GM04504 (cell line): ENCODE measurements around the gene GOPC.
"Not testable (repeated sequence)": the region's sequence is repeated elsewhere in the genome, so short reads cannot be mapped to it uniquely, and the experiment has no call there.

Source experiments
- DNase-seq: peaks from one replicate; pipeline ENCODE4 v3.0.0-alpha.2; 2012; ENCODE audit warnings: low read depth

Gene GOPC

DNA sequence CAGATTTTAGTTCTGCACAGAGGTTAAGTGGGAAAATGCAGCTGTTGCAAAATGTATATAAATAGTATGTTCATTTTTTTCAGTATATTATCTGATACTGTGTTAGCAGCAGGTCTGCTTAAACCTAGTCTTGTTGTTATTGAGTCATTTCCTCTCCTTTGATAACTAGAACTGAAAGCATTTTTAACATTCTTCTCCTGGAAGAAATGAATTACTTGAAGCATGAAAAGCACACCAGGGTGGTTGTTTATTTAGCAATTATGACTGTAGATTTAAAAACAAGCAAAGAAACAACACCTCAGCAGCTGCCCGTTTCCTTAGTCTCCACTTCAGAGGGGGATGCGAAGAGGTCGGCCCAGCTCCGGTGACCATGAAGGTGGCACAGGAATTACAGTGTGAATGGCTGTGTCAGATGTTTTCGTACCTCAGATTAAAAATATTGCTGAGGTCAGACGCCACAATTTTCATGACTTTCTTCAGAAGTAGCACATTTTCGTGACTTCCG, 53.5 kb downstream of the GOPC start:
- DNase-seq = no peak

DNA sequence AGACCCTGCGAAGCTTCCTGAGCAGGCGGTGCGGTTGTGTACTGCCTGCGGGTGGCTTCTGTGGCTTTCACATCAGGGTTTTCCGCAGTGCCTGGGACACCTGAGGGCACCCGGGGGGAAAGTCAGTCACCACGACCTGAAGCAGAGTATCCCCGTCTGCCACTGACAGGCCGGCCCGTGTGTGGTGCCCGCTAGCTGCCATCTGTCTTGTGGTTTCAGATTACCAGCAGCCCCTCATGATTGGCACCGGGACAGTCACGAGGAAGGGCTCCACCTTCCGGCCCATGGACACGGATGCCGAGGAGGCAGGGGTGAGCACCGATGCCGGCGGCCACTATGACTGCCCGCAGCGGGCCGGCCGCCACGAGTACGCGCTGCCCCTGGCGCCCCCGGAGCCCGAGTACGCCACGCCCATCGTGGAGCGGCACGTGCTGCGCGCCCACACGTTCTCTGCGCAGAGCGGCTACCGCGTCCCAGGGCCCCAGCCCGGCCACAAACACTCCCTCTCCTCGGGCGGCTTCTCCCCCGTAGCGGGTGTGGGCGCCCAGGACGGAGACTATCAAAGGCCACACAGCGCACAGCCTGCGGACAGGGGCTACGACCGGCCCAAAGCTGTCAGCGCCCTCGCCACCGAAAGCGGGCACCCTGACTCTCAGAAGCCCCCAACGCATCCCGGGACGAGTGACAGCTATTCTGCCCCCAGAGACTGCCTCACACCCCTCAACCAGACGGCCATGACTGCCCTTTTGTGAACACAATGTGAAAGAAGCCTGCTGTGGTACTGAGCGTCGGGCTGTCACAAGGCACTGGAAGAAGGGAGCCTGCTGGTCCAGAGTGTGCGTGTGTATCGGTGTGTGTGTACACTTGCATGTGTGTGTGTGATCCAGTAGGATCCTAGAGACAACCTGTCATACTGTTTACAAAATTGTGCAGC, 54.4 kb downstream of the GOPC start:
- no peak for DNase-seq

DNA sequence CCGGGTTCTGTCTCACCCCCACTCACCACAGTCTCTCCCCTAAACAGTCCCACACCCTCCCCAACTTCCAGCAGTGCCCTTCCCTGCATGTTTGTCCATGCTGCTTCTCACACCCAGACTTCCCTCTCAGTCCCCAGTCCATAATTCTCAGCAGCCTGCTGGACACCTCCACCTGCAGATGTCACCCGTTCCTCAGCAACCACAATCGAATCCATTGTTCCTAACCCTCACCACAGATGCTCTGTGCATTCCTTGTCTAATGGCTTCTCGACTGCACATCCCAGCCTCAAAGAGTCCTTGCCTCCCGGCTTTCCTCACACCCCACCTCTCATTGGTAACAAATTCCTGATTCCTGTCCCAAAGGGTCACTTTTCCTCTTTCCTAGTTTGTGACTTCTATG, 55.6 kb downstream of the GOPC start:
- DNase-seq = no peak

DNA sequence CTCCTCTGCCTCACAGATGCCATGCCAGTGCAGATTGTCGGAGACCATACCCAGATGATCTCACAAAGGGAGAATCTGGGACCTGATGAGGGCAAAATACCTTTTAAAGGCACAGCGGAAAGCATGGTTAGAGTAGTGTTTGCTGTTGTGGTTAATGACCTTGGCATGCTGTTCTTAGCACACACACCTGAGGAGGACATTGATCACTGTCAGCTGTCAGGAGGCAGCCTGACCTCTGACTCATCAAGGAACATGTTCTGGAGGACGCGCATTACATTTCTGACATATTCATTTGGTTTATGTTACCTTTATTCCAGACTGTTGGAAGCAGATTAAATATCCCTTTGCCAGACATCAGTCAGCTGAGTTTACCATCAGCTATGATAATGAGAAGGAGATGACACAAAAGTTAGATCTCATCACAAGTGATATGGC, 57.1 kb downstream of the GOPC start:
- no peak for DNase-seq

DNA sequence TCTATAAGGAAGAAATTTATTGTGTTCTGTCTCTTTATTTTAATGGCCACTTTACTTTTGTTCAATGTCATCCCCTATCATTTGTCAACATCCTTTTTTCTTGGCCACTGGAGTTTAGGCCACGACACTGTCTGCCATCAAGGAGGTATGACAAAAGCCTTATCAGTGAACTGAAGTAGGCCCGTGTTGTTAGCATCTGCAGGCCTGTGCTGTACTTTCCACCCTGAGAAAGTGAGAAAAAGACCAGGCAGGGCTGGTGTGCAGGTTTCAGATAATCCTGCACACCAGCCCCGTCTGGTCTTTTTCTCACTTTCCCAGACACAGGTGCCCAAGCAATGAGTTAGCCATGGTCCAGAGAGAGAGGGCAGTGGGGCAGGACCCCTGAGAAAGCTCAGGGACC, 57.6 kb downstream of the GOPC start:
- DNase-seq = no peak

DNA sequence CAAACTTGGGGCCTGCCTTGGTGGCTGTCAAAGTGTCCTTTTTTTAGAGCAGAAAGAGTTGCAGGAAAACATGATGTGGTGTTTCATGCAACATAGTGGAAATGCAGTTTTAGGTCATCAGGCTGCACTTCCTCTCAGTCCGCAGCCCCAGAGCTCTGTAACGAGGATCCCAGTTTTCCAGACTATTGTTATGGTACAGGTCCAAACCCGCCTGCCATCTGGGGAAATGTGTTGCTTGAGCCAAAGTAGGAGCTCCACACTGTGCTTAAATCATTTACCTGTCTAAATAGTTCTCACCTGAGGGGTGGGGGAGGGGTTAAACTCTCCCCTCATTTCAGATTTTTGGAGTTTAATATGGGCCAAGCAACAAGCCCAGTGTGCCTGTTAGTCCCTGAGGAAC, 59.8 kb downstream of the GOPC start:
- DNase-seq = no peak

DNA sequence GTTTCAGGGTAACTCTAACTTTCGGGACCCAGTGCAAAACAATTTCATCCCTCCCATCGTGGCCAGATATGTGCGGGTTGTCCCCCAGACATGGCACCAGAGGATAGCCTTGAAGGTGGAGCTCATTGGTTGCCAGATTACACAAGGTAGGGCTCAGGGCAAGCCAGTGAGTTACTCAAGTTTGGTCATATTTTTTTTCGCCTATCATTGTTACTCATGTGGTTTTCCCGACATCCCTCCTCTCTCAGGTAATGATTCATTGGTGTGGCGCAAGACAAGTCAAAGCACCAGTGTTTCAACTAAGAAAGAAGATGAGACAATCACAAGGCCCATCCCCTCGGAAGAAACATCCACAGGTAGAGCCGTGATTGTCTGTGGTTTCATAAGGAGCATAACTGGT, 61.6 kb downstream of the GOPC start:
- no peak for DNase-seq

DNA sequence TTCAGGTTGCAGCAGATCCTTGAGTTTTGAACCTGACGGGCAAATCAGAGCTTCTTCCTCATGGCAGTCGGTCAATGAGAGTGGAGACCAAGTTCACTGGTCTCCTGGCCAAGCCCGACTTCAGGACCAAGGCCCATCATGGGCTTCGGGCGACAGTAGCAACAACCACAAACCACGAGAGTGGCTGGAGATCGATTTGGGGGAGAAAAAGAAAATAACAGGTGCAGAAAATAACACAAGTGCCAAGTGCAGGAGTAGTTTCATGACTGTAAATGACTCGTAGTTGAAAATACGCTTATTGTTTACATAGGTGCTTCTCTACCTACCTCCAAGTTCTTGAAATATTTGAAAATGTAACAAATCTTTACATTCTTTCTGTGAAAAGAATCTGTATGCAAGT, 63.7 kb downstream of the GOPC start:
- DNase-seq = no peak

DNA sequence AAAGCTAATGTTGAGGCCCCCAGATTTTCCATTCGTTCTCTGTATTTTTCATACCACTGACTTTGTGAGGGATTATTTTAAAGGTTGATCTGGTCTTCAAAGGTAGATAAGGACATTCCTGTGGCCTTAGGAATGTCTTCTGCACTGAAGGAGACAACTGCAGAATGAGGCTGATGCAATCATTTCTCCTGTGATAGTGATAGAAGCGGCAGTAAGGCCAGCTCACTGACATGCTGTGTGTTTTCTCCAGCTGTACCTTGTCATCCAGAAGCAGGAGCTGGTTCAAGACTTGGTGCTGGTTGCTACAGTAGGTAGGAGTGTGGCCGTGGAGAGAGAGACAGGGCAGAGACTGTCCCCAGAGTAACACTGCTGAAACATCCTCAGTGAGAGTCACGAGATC, 66.0 kb downstream of the GOPC start:
- DNase-seq = no peak

DNA sequence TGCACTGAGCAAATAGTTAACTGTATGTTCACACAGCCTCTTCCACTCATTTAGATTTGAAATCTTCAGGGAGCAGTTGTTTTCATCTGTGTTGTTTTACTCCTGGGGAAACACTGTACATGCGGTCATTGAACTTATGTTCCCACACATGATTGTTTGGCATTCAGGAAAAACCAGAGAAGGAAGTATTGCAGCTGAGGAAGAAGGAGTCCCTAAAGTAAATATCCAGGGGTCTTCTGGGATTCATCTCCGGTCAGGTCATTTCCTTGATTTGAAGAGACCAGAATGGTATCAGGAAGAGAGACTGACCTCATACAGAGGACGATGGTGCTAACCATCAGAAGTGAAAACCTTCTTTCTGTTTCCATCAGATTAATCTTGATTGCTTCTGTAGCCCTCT, 67.3 kb downstream of the GOPC start:
- DNase-seq = no peak

DNA sequence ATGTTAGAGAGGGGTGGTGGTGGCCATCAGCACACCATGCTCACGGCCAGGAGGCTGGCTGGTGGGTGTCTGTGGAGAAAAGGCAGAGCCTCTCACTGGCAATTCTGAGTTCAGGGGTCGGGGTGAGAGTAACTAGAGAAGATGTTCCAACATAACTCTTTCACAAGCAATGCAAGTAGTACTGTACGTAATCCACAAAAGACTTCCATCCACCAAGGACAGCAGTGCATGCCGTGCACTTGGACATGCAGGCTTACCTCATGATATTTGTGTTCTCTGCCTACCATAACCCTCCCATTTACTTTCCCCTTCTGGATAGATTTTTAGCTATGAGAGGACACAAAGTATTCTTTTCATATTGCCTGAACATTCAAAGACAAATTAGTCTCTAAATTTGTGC, 68.5 kb downstream of the GOPC start:
- DNase-seq = no peak

DNA sequence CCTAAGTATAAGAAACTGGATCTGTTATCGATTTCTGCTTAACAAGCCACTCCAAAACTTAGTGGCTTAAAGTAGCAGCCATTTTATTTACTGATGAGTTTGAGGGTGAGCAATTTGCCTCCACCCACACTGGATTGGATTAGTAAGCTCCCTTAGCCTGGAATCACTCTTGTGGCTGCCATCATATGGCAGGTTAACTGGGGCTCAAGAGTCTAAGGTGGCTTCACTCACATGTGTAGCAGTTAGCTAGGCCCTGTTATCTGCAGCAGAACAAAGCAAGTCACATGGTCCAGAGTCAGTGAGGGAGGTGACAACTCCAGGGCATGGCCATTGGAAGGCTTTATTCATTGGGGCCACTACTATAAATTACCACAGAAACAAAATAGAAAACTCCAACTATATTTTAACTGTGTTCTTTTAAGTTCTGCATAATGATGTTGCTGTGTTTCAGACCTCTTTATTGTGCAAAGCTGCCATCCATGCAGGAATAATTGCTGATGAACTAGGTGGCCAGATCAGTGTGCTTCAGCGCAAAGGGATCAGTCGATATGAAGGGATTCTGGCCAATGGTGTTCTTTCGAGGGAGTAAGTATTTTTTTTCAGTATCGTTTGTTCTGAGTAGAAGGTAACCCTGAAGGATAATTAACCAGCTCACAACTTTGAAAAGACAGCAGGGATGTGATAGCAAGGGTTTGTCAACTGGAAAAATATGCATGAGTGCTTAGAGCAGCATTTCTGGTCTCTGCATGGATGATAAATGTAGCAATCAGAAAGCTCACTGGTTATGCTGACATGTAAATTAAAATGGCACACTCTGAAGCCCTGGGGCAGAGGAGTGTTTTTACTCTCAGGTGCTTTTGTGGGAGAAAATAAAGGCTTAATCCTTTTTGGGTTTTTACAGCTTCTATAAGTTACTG, 70.2 kb downstream of the GOPC start:
- no peak for DNase-seq

DNA sequence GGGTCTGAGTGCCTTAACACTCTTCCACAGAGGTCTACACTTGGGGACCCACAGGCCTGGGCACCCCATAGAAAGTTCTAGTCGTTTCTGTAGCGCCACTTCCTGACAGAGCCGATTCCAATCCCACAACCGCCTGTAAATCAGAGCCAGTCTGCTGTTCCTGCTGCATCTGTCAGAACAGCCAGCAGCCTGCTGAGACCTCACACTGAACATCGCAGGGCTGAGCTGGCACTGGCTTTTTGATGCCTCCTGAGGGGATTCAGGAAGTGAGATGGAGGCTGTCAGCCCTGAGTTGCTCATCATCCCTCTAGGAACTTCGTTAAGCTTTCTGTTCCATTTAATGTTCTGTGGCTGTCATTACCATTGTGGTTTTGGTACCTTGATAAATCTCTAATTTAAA, 71.0 kb downstream of the GOPC start:
- DNase-seq = no peak

DNA sequence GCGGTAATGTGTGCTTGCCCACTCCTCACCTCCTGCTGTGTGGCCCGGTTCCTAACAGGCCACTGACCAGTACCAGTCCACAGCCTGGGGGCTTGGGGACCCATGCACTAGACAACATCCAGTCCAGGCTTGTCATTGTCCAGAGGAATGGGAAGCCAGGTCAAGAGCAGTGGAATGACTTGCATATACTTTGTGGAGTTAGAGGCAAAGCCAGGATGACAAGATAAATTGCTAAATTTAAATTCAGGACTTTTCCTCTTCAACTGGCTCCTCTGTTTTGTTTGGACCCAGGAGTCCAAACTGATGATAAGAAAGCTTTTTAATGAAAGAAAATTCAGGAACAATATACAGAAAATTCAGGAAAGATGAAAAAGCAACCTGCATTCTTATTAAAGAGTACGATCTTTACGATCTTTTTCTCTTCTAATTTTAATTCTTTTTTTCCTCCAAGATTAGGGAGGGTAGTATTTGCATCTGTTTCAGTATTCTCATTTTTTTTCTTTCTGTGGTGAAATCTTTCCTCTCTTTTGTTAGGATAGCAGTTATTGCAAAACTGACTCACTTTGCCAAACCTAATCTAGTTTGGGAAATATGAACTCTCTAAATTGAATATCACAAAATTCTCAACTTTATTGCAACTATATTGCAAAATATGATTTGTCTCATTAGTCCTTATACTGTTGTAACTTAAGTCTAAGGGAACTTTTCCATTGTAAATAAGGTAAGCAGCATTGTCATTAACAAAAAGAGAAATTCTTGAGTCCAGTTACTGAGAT, 71.7 kb downstream of the GOPC start:
- no peak for DNase-seq

DNA sequence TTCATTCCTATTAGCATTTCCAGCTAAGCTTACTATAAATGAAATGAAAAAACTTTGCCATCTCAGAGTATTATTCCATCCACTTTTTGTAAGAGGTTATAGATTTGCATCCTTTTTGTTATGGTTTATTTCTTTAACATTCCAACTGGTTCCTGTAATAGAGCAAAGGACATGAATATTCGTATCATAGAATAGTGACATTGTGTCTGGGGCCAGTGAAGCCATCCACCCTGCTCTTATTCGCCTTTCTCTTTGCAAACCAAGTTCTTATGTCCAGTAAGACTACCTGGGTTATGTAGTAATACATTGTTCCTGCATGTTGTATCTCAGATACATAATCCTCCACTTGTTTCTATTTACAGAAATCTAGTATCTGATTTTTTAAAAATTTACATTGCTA, 76.7 kb downstream of the GOPC start:
- DNase-seq = no peak

DNA sequence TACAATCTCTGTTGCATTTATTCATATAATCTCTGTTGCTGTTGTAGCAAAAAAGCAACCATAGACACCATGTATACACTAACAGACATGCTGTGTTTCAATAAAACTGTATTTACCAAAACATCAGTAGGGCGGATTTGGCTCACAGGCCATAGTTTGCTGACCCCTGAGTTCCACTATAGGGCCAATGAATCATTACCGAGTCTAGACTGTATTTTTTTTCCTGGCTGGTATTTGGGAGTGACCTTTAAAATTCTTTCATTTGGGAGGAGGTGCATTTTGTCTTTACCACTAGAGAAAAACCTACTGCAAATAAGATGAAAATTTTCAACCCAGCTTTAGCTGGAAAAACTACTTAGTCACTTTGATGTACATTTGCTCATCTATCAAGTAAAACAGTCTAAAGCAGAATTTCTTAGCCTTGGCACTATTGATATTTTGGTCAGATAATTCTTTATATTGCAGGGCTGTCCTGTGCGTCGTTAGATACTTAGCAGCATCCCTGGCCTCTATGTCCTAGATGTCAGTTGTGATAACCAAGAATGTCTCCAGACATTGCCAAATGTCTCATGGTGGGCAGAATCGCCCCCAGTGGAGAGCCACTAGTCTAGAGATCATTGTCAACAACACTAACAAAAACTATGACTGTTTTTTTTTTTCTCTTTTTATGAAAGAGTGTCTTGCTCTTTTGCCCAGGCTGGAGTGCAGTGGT, 80.4 kb downstream of the GOPC start:
- DNase-seq = no peak

DNA sequence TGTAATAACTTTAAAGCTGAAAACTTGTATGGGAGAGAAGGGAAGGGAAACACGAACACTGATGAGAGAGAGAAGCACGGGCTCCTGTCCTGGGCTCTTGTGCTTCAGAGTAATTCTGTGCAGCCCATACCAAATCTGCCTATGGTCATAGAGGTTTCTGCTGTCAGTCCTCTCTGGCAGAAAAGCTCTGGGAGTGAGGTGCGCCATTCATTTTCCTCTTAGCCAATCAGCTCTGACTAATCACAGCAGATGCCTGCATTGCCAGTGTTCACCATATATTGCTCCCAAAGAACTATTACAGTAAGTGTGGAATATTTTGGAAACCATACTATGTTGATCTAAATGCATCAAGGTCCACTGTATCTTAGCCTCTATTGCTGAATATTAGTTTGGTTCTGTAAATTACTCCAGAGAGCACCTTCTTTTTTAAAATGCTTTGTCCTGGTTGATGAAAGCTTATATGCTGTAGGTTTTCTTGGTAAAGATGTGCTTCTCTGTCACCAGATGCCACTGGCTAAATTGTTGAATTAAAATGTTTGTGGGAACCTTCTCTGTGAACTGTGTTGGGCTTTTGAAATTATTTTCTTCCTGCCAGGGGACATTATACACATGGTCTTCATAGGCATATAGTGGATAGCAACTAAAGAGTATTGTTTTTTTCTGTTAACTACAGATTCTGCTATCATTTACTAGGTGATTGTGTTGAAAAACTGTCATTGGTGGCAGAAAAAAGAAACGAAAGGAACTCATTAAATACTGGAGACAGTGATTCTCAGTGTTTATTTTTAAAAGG, 81.5 kb downstream of the GOPC start:
- DNase-seq = no peak

DNA sequence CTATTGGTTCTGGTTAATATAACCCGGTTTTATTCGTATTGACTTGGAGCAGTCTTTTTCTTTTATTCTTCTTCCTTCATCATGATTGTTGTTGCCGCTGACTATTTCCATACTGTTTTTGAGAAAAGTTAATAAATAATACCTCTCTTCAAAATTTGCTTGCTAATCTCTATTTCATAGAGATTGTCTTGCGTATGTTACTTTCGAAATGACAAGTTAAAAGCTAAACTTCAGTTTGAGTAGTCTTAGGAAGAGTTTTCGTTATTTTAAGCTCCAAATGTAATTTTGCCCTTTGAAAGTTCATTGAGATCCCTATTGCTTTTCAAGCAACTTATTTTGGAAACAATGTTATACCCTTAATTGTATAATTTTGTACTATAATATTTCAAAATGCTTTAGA, 83.4 kb downstream of the GOPC start:
- DNase-seq = no peak

DNA sequence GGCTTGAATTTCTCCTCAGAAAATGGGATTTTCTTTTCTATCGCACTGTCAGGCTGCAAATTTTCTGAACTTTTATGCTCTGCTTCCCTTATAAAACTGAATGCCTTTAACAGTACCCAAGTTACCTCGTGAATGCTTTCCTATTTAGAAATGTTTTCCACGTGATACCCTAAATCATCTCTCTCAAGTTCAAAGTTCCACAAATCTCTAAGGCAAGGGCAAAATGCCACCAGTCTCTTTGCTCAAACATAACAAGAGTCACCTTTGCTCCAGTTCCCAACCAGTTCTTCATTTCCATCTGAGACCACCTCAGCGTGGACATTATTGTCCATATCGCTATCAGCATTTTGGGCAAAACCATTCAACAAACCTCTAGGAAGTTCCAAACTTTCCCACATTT, 84.3 kb downstream of the GOPC start:
- not testable (repeated sequence) for DNase-seq

DNA sequence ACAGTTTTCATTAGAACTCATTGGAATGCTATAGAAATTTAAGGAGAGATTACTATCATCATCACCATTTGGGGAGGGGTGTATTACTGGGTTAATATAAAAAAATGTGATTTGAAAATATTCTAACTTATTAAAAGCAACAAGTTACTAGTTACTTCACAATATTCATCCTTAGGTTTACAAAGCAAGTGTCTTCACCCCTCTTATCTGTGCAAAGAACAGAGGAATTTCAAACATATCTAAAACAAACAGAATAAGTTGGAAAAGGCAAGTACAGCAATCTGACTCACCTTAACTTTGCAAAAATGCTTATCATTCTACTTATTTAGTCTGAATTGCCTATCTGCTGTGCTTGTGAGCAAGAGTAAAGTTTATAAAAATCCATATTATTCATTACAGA, 87.0 kb downstream of the GOPC start:
- no peak for DNase-seq

DNA sequence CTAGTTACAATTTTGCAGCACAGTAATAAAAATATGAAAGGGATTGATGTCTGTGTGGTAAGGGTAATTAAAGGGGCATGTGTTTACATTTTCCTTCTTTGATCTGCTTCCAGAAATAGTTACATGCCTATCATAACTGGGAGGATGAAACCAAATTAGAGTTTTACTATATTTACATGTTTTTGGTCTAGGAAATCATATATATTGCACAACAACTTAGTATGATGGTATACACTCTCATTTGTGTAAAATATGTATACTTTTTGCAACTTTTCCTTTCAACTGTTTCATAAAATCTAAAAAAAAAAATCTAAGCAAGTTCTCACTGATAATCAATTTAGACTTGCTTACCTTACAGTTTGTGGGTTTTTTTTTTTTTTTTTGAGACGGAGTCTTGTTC, 87.7 kb downstream of the GOPC start:
- no peak for DNase-seq
